PC-3 (cell line): Measurements from ENCODE around the gene NXPH1.

ENCODE experiments used
- CTCF ChIP-seq: fragments of 300-600 bp; sonication (generic); conservative IDR thresholded peaks from 2 replicates; pipeline ENCODE4 v1.5.1; 2017; ENCODE audit warnings: antibody characterized with exemption, low read depth, mild to moderate bottlenecking, low read length
- EZH2 ChIP-seq: fragments of 300-600 bp; sonication (generic); IDR thresholded peaks from one replicate; pipeline ENCODE4 v1.6.1; 2017; ENCODE audit warnings: antibody characterized with exemption, mild to moderate bottlenecking, low read length; ENCODE audit not compliant: unreplicated experiment
- EZH2phosphoT487 ChIP-seq: fragments of 300-600 bp; sonication (generic); IDR thresholded peaks from 2 replicates; pipeline ENCODE4 v1.6.1; 2018; ENCODE audit warnings: mild to moderate bottlenecking, antibody characterized with exemption, low read length, borderline replicate concordance

- no peak for TF ChIP-seq CTCF
- TF ChIP-seq EZH2: no peak
- no peak for TF ChIP-seq EZH2phosphoT487
Measured at GRCh38 chr7:8425223-8425622, 8.2 kb upstream of the NXPH1 start.
